DOHH2 (cell line): Measurements from ENCODE around the gene FAM135A.
"Not testable (repeated sequence)": the region's sequence is repeated elsewhere in the genome, so short reads cannot be mapped to it uniquely, and the experiment has no call there.

ENCODE experiments used
- H3F3A ChIP-seq: fragments of 200-600 bp; sonication (generic), shearing (Covaris generic); 2 replicates; pipeline ENCODE4 v1.6.0; 2016; ENCODE audit warnings: antibody characterized with exemption, mild to moderate bottlenecking; ENCODE audit not compliant: control insufficient read depth, insufficient read depth
- H3K27ac ChIP-seq: fragments of 200-600 bp; sonication (generic); 2 replicates; pipeline ENCODE4 v1.5.1; 2014; ENCODE audit warnings: low read depth, mild to moderate bottlenecking, low read length, moderate library complexity
- H3K27me3 ChIP-seq: fragments of 200-600 bp; sonication (generic); 2 replicates; pipeline ENCODE4 v1.6.1; 2014; ENCODE audit warnings: mild to moderate bottlenecking, low read length, mixed read lengths; ENCODE audit not compliant: control insufficient read depth
- H3K36me3 ChIP-seq: fragments of 200-600 bp; sonication (generic); 2 replicates; pipeline ENCODE4 v1.6.1; 2014; ENCODE audit warnings: mild to moderate bottlenecking, low read length, moderate library complexity, mixed read lengths; ENCODE audit not compliant: control insufficient read depth
- H3K4me1 ChIP-seq: fragments of 200-600 bp; sonication (generic); 2 replicates; pipeline ENCODE4 v1.6.1; 2014; ENCODE audit warnings: mild to moderate bottlenecking, low read length, mixed read lengths; ENCODE audit not compliant: control insufficient read depth
- H3K4me2 ChIP-seq: fragments of 200-600 bp; sonication (generic); 2 replicates; pipeline ENCODE4 v1.6.0; 2014; ENCODE audit warnings: mild to moderate bottlenecking, low read length, moderate library complexity
- H3K4me3 ChIP-seq: fragments of 200-600 bp; sonication (generic); 2 replicates; pipeline ENCODE4 v1.5.1; 2014; ENCODE audit warnings: mild to moderate bottlenecking, low read length, mixed read lengths
- H3K79me2 ChIP-seq: fragments of 200-600 bp; sonication (generic); 2 replicates; pipeline ENCODE4 v1.6.1; 2014; ENCODE audit warnings: mild to moderate bottlenecking, low read length, mixed read lengths; ENCODE audit not compliant: control insufficient read depth
- H3K9me2 ChIP-seq: fragments of 200-600 bp; sonication (generic); replicated peaks from 2 replicates; pipeline ENCODE4 v1.6.1; 2014; ENCODE audit warnings: mild to moderate bottlenecking, low read length, mixed read lengths; ENCODE audit not compliant: control insufficient read depth
- H3K9me3 ChIP-seq: fragments of 200-600 bp; sonication (generic); 2 replicates; pipeline ENCODE4 v1.6.1; 2014; ENCODE audit warnings: antibody characterized with exemption, low read length, mixed read lengths; ENCODE audit not compliant: control insufficient read depth, insufficient read depth
- H4K20me1 ChIP-seq: fragments of 200-600 bp; sonication (generic); 2 replicates; pipeline ENCODE4 v1.6.0; 2014; ENCODE audit warnings: low read depth, mild to moderate bottlenecking, antibody characterized with exemption, low read length, moderate library complexity; ENCODE audit not compliant: control insufficient read depth, insufficient read depth
- CTCF ChIP-seq: fragments of 200-600 bp; sonication (generic); IDR thresholded peaks from one replicate; pipeline ENCODE4 v1.5.1; 2014; ENCODE audit warnings: antibody characterized with exemption, mild to moderate bottlenecking, low read depth, low read length; ENCODE audit not compliant: poor library complexity, severe bottlenecking
- EZH2phosphoT487 ChIP-seq: fragments of 200-600 bp; sonication (generic); IDR thresholded peaks from 2 replicates; pipeline ENCODE4 v1.6.1; 2017; ENCODE audit warnings: borderline replicate concordance, mild to moderate bottlenecking, antibody characterized with exemption, low read length, moderate library complexity, mixed read lengths

Gene FAM135A

GRCh38 chr6:70445001-70445400 is 31.7 kb downstream of the FAM135A start:
- H3K9me3 ChIP-seq, result no peaks in the 10 kb centered on the region
- H3K27ac ChIP-seq, result no peak overlapping the region
- H3K4me3 ChIP-seq, result no peak overlapping the region
- no peak for TF ChIP-seq CTCF
- no peak for TF ChIP-seq EZH2phosphoT487
- no peaks in the 10 kb centered on the region for H4K20me1 ChIP-seq
- no peak overlapping the region for H3K4me2 ChIP-seq
- H3K4me1 ChIP-seq, result no peaks in the 10 kb centered on the region
- H3K9me2 ChIP-seq, result no peaks in the 10 kb centered on the region
- peaks cover 3% of the 10 kb centered on the region; the same call in 1 of the 2 replicates for H3K79me2 ChIP-seq
- no peaks in the 10 kb centered on the region for H3K27me3 ChIP-seq
- H3K36me3 ChIP-seq, result peaks cover 36% of the 10 kb centered on the region
- H3F3A ChIP-seq, result no peaks in the 10 kb centered on the region

- not testable (repeated sequence) for H3K27ac ChIP-seq, H3K27me3 ChIP-seq, H4K20me1 ChIP-seq, H3F3A ChIP-seq, H3K79me2 ChIP-seq, H3K4me3 ChIP-seq, H3K4me1 ChIP-seq, H3K9me2 ChIP-seq, H3K4me2 ChIP-seq, H3K9me3 ChIP-seq
- peaks cover 33% of the 10 kb centered on the region for H3K36me3 ChIP-seq
Measured at GRCh38 chr6:70447343-70448070, 34.2 kb downstream of the FAM135A start.

DNA sequence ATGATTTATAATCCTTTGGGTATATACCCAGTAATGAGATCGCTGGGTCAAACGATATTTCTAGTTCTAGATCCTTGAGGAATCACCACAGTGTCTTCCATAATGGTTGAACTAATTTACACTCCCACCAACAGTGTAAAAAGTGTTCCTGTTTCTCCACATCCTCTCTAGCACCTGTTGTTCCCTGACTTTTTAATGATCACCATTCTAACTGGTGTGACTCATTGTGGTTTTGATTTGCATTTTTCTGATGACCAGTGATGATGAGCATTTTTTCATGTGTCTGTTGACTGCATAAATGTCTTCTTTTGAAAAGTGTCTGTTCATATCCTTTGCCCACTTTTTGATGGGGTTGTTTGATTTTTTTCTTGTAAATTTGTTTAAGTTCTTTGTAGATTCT is 40.6 kb downstream of the FAM135A start:
- not testable (repeated sequence) for H3K27ac ChIP-seq, H4K20me1 ChIP-seq, H3K4me3 ChIP-seq, H3K27me3 ChIP-seq, H3F3A ChIP-seq, H3K4me2 ChIP-seq, H3K9me3 ChIP-seq, H3K4me1 ChIP-seq, H3K9me2 ChIP-seq
- Histone ChIP-seq H3K79me2 (peaks cover 14% of the 10 kb centered on the region), H3K36me3 (peaks cover 33% of the 10 kb centered on the region)

DNA sequence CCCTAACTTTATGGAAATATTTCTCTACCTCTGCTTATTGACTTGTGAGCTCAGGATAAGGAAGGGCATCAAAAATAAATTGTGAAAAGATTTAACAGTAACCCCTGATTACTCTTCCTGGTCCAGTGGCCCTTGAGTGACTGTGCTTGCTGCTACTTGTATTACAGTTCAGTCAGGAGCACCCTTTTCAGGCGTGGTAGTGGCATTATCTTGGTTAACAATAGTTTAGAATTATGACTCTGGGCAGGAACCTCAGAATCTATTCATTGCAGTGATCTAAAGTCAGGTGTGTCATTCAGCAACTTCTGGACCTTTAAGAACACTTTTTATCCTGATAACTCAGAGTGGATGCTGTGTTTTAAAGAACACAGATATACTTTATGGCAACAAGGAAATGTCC is 43.4 kb downstream of the FAM135A start:
- Histone ChIP-seq H3K4me3 (no peak overlapping the region), H3F3A (0 out of 2 replicates have a peak, but pooled peaks cover 3% of the 10 kb centered on the region), H3K27ac (no peak overlapping the region)

More for the DNA sequence above, 43.4 kb downstream of the FAM135A start:
- H3K9me3 ChIP-seq, result no peaks in the 10 kb centered on the region
- H3K79me2 ChIP-seq, result peaks cover 9% of the 10 kb centered on the region; the same call in 1 of the 2 replicates
- H3K4me1 ChIP-seq, result no peaks in the 10 kb centered on the region
- H3K9me2 ChIP-seq, result no peaks in the 10 kb centered on the region
- H3K36me3 ChIP-seq, result peaks cover 33% of the 10 kb centered on the region
- no peaks in the 10 kb centered on the region for H3K27me3 ChIP-seq
- H4K20me1 ChIP-seq, result no peaks in the 10 kb centered on the region
- TF ChIP-seq CTCF (no peak), EZH2phosphoT487 (no peak)
- H3K4me2 ChIP-seq, result no peak overlapping the region
